PC-3 (cell line): ENCODE data around the gene KPNA2.

Source experiments
- EZH2 ChIP-seq: fragments of 300-600 bp; sonication (generic); IDR thresholded peaks from one replicate; pipeline ENCODE4 v1.6.1; 2017; ENCODE audit warnings: antibody characterized with exemption, mild to moderate bottlenecking, low read length; ENCODE audit not compliant: unreplicated experiment
- TF ChIP-seq, protein P1 (sequence below): fragments of 300-600 bp; sonication (generic); conservative IDR thresholded peaks from 2 replicates; pipeline ENCODE4 v1.5.1; 2017; ENCODE audit warnings: antibody characterized with exemption, low read depth, mild to moderate bottlenecking, low read length

DNA sequence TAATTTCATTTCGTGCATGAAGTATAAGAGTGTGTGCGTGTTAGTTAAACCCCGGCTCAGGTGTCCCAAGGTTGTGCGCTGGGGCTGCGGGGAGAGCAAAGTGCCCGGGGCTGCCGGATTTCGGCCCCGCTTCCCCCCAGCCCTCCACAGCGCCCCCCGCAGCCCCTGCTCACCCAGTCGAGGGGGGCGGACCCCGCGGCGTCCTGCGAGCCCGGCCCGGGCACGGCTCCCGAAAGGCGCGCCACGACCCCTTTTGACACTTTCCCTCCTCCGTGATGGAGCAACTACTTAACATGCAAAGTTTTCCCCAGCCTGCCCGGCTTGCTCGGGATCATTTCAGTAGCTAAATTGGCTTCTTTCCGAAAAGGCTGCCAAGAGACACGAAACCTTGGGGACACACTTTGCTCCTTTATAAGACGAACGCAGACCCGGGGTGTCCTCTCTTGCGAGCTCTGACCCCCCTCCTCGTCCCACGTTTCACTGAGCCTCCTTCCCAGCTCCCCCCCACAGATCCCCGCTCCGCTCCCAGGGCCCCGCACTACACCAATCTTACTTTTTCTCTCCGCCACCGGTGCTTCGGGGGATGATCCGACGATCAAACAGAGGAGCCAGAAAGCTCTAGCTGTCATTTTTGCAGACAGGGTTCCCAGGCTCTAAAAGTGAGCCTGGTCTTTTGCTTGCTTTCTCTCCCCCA, 39.8 kb upstream of the KPNA2 start:
- TF ChIP-seq, protein P1, sequence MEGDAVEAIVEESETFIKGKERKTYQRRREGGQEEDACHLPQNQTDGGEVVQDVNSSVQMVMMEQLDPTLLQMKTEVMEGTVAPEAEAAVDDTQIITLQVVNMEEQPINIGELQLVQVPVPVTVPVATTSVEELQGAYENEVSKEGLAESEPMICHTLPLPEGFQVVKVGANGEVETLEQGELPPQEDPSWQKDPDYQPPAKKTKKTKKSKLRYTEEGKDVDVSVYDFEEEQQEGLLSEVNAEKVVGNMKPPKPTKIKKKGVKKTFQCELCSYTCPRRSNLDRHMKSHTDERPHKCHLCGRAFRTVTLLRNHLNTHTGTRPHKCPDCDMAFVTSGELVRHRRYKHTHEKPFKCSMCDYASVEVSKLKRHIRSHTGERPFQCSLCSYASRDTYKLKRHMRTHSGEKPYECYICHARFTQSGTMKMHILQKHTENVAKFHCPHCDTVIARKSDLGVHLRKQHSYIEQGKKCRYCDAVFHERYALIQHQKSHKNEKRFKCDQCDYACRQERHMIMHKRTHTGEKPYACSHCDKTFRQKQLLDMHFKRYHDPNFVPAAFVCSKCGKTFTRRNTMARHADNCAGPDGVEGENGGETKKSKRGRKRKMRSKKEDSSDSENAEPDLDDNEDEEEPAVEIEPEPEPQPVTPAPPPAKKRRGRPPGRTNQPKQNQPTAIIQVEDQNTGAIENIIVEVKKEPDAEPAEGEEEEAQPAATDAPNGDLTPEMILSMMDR = peak; percentile 33
- TF ChIP-seq EZH2 = no peak
